ENCODE measurements around the gene DOLK.
"Not testable (repeated sequence)": the region's sequence is repeated elsewhere in the genome, so short reads cannot be mapped to it uniquely, and the experiment has no call there.

DOLK gene

DNA sequence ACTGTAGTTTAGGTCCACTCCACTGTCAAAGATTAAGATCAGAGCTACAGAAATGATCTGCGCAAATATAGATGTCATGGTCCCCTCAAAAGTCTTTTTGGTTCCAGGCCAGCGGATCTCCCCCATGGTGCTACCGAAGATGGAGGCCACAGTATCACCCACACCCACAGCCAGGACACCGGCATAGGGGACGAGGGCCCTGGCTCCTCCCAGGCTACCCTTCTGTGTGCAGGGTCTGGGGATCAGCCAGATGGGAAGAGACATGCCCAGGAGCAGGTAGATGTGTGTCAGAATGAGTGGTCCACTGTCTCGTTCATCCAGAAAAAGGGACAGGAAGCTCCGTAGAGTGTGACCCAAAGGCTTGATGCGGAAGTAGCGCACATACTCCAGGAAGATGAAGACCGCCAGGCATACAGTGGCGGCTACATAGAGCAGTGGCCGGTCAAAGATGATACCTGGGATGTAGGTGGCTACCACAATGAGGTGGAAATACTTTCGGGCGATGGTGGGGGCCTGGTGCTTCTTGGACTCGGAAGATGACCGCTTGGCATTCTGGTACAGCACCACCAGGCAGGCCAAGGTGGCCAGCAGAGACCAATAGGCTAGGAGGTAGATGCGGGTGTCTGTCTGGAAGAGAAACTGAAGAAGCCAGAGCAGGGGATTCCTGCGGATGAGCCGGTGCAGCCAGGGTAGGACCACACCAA, 1.5 kb downstream of the DOLK start:
- H3K9me3 ChIP-seq = no peaks in the 10 kb centered on the region
- no peaks in the 10 kb centered on the region for H3K27me3 ChIP-seq
- peaks cover 18% of the 10 kb centered on the region for H3K36me3 ChIP-seq
- TF ChIP-seq, protein P1, sequence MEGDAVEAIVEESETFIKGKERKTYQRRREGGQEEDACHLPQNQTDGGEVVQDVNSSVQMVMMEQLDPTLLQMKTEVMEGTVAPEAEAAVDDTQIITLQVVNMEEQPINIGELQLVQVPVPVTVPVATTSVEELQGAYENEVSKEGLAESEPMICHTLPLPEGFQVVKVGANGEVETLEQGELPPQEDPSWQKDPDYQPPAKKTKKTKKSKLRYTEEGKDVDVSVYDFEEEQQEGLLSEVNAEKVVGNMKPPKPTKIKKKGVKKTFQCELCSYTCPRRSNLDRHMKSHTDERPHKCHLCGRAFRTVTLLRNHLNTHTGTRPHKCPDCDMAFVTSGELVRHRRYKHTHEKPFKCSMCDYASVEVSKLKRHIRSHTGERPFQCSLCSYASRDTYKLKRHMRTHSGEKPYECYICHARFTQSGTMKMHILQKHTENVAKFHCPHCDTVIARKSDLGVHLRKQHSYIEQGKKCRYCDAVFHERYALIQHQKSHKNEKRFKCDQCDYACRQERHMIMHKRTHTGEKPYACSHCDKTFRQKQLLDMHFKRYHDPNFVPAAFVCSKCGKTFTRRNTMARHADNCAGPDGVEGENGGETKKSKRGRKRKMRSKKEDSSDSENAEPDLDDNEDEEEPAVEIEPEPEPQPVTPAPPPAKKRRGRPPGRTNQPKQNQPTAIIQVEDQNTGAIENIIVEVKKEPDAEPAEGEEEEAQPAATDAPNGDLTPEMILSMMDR (IDR thresholded peaks at IDR 0.05; ENCODE audit: low read depth, low read length) = no peak
- no peak for DNase-seq
- peaks cover 3% of the 10 kb centered on the region for H3K4me1 ChIP-seq
- no peak overlapping the region; the same call in 1 of the 2 replicates for H3K4me3 ChIP-seq (ENCODE audit: low read depth, low read length)

DNA sequence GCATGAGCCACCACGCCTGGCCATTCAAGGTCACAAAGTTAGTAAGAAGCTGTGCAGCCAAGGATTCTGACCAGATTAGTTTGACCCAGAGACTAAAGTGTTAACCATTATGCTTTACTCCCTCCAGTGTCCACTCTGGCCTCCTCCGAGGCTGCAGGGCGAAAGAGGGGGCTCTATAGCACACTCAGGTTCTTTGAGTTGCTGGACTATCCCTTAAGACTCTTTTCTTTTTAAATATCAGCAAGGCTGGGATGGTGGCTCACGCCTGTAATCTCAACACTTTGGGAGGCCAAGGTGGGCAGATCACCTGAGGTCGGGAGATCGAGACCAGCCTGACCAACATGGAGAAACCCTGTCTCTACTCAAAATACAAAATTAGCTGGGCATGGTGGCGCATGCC, 2.4 kb downstream of the DOLK start:
- DNase-seq = not testable (repeated sequence)
- peaks cover 12% of the 10 kb centered on the region for H3K4me1 ChIP-seq

DNA sequence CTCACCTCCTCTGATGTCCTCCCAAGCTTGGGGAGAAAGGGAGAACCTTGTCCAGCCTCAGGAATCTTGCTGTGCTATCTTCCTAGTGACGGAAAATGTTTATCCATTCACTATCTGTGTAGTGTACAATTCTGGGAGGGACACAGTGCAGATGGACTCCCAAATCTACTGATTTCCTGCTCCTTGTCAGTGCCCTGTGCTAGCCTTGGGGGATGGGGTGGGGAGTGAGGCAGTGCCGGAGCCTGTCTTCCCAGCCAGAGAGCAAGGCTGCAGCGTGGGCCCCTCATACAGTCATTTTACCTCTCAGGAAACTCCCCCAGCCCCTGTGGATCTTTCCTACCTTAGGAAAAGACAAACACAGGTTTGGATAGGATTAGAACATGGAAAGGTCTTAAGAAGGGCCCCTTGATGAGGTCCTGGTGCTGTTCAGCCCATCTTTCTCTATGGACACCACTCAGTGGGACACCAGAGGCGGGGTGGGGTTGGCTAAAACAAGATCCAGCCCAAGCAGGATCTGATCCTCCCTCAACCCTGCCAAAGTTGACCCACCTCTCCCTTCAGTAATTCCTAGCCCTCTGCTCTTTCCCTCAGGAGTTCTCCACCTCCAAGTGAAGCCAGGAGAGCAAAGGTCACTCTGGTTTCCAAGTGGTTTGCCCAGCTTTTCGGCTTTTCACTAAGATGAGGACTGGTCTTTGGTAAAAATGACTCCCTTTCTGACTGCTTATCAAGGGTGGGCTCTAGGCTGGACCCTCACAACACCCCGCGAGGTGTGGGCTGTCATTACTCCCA, 3.4 kb downstream of the DOLK start:
- TF ChIP-seq, protein P1 (IDR thresholded peaks at IDR 0.05; ENCODE audit: low read depth, low read length) = no peak
- no peaks in the 10 kb centered on the region for H3K9me3 ChIP-seq
- H3K4me3 ChIP-seq (ENCODE audit: low read depth, low read length) = no peak overlapping the region
- no peak for DNase-seq
- peaks cover 12% of the 10 kb centered on the region for H3K4me1 ChIP-seq
- no peaks in the 10 kb centered on the region for H3K27me3 ChIP-seq
- H3K36me3 ChIP-seq = peaks cover 2% of the 10 kb centered on the region; the same call in 1 of the 2 replicates

More for the DNA sequence above, 2.4 kb downstream of the DOLK start:
- not testable (repeated sequence) for H3K36me3 ChIP-seq; H3K4me3 ChIP-seq (ENCODE audit: low read depth, low read length); H3K27me3 ChIP-seq; H3K9me3 ChIP-seq

DNA sequence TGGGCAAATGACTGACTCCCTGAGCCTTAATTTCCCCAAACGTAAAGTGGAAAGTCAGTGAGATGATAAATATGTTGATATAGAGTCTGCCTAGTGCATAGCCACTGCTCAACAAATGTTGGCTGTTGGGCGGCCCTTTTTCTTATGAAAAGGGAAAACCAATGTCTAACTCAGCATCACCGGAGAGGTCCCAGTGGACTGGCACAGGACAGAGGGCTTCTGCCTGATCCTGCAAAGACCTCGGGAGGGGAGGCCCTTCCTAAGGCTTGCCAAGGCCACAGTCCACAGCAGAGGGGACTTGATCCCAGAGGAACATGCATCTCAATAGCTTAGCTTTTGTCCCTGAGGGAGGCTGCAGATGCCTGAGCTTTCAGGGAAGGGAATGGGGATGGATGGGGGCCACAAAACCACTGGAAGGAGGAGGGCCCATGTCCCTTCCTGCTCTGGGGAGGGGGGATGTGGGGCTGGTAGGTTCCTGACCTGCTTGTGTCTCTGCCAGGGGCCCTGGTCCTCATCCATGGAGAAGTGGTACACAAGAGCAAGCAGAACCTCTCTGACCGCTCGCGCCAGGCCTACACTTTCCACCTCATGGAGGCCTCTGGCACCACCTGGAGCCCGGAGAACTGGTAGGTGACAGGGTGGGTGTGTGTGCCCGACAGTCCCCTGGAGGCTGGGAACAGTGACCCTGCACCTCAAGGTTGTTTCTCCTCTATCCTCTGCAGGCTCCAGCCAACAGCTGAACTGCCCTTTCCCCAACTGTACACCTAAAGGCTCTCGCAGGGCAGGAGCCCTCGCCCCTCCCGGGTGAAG, 6.3 kb downstream of the DOLK start:
- Histone ChIP-seq H3K36me3 (no peaks in the 10 kb centered on the region), H3K9me3 (no peaks in the 10 kb centered on the region), H3K27me3 (no peaks in the 10 kb centered on the region), H3K4me3 (ENCODE audit: low read depth, low read length) (no peak overlapping the region), H3K4me1 (peaks cover 12% of the 10 kb centered on the region)
- TF ChIP-seq, protein P1 (IDR thresholded peaks at IDR 0.05; ENCODE audit: low read depth, low read length) = no peak
- DNase-seq = no peak

DNA sequence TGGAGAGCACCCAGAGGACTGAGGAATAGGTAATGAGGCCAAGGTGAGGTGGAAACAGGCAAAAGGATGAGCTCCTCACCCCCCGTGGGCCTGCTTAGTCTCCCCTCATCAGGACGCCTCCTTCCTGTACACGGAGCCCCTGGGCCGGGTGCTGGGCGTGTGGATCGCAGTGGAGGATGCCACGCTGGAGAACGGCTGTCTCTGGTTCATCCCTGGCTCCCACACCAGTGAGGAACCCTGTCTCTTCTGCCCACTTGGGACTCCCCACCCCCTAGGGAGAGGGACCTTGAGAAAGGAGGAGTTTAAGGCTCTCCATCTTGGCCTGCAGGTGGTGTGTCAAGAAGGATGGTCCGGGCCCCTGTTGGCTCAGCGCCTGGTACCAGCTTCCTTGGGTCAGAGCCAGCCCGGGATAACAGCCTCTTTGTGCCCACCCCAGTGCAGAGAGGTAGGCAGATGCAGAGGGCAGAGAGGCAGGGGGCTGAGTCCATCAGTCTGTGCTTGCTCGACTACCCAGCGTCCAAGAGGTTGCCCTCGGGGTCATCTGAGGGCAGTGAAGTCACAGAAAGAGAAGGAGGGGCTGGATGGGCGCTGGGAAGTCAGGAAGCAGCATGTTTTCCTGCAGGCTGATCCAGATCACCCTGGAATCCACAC, 7.0 kb downstream of the DOLK start:
- no peak for DNase-seq
- no peaks in the 10 kb centered on the region for H3K27me3 ChIP-seq
- peaks cover 12% of the 10 kb centered on the region for H3K4me1 ChIP-seq
- TF ChIP-seq, protein P1 (IDR thresholded peaks at IDR 0.05; ENCODE audit: low read depth, low read length) = no peak
- no peaks in the 10 kb centered on the region for H3K36me3 ChIP-seq
- no peaks in the 10 kb centered on the region for H3K9me3 ChIP-seq
- H3K4me3 ChIP-seq (ENCODE audit: low read depth, low read length) = no peak overlapping the region
